GM18907 (cell line): ENCODE measurements around the gene GTPBP1.
A peak's percentile ranks its signal among the peaks of the same experiment; 100 is the strongest.

ENCODE experiments used
- ATAC-seq: cut with Tn5 transposase; IDR thresholded peaks from one replicate; pipeline ENCODE4 v1.9.1; 2021; ENCODE audit warnings: mild to moderate bottlenecking, moderate library complexity; ENCODE audit not compliant: unreplicated experiment

The GTPBP1 gene

GRCh38 chr22:38705235-38706100, at the start of gene GTPBP1:
TSS of gene GTPBP1 (plus strand) at chr22:38705944. CDS start at chr22:38705956, 12 bp downstream.
- peak; percentile 73 for ATAC-seq

DNA sequence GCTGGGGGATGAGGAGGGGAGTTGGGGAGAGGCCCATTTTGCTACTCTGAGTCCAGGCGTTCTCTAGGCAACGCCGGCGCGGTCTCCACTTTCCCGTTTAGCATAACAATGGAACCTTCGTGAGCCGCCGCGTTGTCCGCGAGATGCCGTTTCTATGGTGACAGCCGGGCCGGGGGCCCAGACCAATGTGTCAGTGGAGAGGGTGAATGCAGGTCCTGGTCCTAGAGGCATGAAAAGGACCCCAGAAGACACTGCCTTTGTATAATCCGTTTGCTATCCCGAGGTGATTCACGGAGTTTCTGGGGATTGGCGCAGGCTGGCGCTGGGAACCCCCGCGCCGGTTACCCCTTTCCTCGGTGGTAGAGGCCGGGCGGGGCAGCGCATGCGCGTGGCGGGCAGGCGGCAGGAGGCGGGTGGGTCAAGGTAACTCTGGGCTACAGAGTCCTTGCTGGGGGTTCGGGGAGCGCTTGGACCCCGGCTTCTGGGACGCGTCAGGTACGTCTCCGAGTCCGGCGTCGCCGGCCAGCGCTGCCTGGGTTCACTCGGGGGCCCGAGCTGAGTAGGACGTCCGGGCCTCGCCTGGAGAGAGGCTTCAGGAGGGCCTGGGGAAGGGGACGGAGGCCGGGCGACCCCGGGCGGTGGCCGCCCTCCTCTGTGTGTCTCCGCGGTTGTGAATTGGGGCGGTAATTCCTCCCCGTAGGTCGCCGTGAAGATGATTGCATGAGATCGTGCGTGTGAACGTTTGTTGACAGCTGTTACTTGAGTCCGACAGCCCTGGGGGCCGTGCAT, 49.3 kb upstream of the GTPBP1 start, which contains the start of the genes CBY1 and FAM227A:
CBY1 (plus strand) TSS at position 383 of the 789 bp plus-strand sequence. CDS start 11,417 bp downstream, outside the sequence.
FAM227A (minus strand) TSS at position 137 of the 789 bp plus-strand sequence. CDS start 6,224 bp downstream, outside the sequence.
- peak; percentile 73 for ATAC-seq

DNA sequence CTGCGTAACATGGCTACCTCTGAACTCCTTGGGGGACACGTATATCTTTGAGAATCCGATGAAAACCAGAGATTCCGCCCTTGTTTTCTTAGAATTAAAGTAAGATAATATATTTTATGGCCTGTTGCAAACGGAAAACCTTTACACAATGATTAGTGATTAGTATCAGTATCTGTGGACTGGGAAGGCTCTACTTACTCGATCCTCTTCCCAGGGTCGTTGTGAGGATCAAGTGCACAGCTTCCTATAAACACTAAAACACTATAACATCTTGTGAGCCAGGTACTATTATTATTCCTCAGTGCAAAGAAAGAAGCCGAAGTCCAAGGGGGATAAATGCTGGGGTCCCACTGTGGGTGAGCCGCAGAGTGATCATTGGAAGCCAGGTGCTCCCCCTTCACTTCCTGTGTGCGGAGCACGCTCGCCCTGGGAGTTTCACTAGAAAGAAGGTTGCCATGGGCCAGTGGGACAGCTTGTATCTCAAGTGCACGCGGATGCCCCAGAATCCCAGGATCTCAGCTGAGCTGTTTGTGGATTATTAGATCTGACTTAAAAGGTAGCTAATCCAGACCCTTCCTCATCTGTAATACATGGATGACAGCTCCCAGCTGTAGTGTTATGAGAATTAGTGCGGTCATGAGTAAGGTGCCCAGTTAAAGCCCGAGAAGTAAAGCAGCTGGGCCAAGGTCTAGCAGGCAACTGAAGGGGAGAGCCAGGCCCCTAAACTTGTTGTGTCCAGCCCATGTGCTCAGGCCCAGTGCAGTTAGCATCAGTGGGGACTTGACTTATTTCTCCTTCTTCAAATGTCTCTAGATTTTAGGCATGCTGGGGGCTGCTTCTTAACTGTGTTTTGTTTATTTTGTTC, 48.5 kb upstream of the GTPBP1 start:
- ATAC-seq, result peak; percentile 50

- no peak for ATAC-seq
These were observed 30.9 kb upstream of the GTPBP1 start for GRCh38 chr22:38674888-38675287.

- no peak for ATAC-seq
These were observed 29.9 kb upstream of the GTPBP1 start for GRCh38 chr22:38675833-38676232.

- peak; percentile 89 for ATAC-seq
These were observed 24.0 kb upstream of the GTPBP1 start, which contains the start of gene TOMM22 for GRCh38 chr22:38681582-38682335. TSS of gene TOMM22 (plus strand) at chr22:38681957. CDS start at chr22:38681979, 22 bp downstream.

DNA sequence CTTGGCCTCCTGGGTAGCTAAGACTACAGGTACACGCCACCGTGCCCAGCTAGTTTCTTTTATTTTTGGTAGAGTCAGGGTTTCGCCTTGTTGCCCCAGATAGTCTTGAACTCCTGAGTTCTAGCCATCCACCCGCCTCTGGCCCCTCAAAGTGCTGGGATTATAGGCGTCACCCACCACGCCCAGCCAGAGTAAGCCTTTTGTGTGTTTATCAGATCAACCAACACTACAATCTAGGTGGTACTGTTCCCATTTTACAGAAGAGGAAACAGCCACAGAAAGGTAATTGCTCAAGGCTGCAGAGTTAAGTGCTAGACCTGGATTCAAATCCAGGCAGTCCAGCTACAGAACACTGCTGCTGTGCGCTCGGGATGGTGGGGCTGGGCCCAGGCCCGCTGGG, 20.8 kb upstream of the GTPBP1 start:
- ATAC-seq, result no peak

DNA sequence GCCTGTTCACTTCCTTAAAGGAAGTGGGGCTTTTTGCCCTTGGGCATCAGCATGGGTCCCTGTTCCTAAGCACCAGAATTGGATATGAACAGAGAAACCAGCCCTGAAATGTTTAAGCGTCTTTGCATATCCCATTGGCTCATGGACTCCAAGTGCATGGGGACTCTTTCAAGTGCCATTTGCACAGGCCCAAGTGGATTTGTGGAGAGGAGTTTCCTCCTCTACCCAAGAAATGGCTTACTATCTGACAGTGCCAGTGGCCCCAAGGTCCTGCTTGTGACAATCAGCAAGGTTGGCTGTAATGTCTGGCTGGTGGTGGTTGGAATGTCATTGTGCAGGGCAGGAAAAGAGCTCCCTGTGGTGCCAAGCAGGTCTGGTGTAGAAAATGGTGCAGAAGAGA, 20.0 kb upstream of the GTPBP1 start:
- ATAC-seq, result no peak

DNA sequence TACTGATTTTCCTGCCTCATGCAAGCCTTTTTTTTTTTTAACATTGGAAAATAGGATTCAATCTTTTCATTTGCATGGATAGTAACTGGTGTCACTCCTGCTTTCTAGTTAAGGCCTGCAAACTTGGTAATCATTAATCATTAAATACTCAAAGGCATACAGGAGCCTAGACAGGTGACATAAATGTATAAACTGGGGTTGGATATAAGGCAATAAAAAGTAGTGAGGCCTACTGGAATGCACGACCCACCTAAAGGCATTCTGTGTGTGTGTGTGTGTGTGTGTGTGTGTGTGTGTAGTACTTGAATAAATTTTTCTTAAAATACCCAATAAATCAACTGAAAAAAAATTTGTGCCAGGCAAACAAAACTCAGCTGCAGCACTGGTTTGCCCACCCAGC, 16.1 kb upstream of the GTPBP1 start:
- no peak for ATAC-seq

DNA sequence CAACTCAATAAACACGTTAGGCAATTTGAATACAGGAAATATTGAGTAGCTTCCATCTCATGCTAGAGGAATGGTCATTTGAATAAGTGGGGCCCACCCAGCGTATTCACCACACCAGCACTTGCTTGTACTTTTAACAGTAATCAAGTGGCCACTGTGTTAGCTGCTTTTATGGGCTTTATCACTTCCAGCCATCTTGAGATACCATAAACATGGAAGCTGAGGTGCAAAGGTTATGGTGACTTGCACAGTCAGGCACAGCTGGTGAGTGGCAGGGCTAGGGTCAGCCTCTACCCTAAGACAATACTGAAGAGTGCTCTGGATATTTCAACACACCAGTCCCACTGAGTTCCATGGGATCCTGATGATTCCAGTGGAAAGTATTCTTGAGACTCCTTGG, 11.7 kb upstream of the GTPBP1 start:
- no peak for ATAC-seq

DNA sequence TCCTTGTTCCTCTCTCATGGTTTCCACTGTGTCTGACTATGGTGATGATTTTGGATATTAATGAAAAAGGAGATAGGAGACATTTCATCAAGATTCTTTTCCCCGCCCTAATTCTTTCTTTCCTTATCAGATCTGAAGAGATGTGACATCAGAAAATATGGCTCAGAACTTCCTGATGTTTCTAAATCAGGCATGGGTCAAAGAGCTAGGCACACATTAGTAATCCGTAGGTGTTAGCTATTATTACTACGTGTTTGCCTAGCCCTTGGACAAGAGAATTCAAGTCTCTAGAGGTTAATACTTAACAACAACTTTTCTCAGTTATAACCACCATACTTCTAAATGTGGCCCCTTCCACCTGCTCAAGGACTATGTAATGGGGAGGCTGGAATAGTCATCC, 10.8 kb upstream of the GTPBP1 start:
- no peak for ATAC-seq

DNA sequence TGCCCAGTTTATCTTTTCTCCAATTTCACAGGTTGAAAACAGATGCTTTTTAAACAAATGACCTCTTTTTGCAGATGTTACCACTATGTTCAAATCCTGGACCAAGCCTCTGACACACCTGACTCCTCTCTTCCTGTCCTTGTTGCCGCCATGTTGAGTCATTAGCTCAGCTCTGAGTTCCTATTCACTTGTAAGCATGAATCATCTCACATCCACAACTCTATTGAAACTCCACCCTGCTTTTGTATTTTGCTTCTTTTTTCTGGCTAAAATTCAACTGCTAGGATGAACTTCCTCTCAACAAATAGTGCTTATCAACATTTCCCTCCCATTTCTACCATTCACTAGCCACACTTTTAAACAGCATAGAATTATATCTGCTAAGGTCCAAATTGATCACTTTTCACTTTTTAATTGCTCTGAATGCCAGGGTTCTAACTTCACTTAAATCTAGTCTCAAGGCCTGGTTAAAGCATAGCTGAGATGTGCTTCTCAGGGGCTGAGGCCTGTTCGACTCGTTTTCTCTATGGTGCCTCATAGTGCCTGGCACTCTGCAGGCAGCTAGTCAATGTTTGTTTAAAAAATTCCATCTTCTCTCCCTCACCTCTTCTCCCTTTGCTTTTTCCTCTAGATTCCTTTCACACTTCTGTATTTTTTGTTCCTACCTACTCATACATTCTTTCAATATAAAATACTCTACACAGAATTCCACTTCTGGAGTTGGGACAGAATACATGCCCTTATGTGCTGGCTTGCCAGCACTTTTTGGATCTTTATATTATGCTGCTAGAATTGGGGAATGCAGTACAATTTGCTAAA, 8.9 kb upstream of the GTPBP1 start:
- no peak for ATAC-seq

DNA sequence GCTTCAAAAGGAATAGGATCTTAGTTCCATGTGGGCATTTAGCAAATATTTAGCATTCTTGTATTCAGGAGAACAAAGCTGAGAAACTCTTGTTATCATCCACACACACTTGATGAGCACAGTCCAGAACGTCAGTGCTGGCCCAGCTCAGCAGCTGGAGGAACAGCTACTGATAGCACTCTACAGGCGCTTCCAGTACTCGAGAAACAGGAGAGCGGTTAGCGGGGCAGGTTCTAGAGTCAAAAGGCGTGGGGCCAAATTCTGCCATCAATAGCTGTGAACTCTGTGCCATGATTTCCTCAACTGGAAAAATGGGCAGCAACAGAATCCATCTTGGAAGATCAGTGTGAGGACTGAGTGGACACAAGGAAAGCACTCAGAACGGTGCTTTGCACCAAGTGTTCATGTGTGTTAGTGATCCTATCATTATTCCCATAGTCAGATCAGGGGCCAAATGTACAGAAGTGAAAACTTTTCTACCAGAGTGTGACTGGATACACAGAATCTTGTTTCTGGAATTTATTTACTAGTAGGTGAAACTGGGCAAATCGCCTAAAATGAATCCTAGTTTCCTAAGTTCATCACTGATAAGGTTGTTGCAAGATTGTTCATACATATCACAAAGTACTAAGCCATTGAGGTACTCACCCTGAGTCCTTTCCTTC, 8.2 kb upstream of the GTPBP1 start:
- ATAC-seq, result no peak

DNA sequence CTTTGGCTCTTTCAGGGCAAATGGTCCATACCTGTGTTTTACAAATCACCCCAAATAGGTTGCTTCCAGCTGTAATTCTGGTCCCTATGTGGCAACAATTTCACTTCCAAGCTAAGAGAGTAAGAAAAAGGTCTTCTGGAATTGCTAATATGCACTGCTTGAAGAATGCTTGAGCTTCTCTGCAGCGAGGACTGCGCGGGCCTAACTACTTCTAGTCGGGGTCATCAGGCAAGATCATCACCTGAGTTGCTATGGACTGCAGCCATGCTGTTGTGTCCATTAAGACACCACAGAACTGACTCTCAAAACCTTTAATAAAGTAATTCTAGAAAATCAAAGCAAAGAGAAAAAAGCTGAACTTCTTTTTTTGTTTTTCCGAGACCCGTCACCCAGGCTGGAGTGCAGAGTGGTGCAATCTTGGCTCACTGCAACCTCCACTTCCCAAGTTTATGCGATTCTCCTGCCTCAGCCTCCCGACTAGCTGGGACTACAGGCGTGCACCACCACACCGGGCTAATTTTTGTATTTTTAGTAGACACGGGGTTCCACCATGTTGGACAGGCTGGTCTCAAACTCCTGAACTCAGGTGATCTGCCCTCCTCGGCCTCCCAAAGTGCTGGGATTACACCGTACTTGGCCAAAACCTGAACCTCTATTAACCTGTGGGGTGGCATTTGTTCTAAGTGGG, 7.2 kb upstream of the GTPBP1 start:
- no peak for ATAC-seq

DNA sequence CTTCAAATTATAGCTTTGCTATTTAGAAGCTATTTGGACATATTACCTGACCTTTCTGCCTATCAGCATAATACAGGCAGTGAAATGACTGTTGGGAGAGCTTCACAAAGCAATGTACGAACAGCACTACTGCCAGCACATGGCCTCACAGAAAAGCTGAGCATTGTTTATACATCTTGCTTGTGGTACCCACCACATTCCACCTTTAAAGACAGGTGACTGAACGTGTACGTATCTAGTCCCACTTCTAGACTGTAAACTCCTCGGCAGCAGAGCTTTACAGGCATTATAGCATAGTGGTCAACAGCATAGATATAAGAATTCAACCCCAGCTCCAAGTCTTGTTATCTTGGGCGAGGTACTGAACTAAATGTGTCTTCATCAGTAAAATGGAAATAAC, 6.6 kb upstream of the GTPBP1 start:
- no peak for ATAC-seq

GRCh38 chr22:38699784-38700183, 6.0 kb upstream of the GTPBP1 start:
- no peak for ATAC-seq

DNA sequence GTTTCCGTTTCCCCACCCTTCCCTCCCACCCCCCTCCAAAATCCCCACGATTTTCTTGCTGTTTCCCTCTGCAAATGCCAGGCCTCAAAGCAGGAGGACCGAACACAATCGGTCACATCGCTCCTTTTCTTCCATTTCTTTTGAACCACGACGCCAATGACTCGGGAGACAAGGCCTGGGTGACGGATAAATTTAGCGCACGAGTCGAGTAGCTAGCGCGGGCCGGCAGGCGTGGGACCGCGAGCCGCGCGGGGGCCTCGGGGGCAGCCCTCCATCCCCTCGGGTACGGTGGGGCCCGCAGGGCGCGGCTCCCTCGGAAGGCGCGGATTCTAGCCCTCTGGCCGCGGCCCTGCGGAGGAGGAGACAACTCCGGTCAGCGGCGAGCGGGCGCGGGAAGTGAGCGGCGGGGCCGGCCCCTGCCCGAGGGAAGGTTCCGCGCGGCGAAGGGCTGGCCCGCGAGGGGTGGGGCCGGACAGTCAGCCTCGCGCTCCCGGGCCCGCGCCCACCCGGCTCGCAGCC, 5.4 kb upstream of the GTPBP1 start:
- peak; percentile 33 for ATAC-seq
